HG03469 (cell line): ENCODE measurements around the gene TBCD.

Experiments
- ATAC-seq: cut with Tn5 transposase; IDR thresholded peaks from one replicate; pipeline ENCODE4 v1.9.1; 2021; ENCODE audit warnings: mild to moderate bottlenecking, moderate library complexity, moderate number of reproducible peaks; ENCODE audit not compliant: unreplicated experiment

TBCD gene

GRCh38 chr17:82830249-82830661, 78.4 kb downstream of the TBCD start:
- no peak for ATAC-seq

GRCh38 chr17:82831041-82831817, 79.4 kb downstream of the TBCD start:
- ATAC-seq: no peak

GRCh38 chr17:82831818-82832200, 79.9 kb downstream of the TBCD start:
- ATAC-seq: no peak

GRCh38 chr17:82832411-82832810, 80.5 kb downstream of the TBCD start:
- no peak for ATAC-seq

GRCh38 chr17:82832881-82833475, 81.1 kb downstream of the TBCD start:
- ATAC-seq: no peak

GRCh38 chr17:82835122-82835521, 83.3 kb downstream of the TBCD start:
- no peak for ATAC-seq

GRCh38 chr17:82835766-82836512, 84.1 kb downstream of the TBCD start:
- ATAC-seq: no peak

- ATAC-seq: no peak
Observed at GRCh38 chr17:82836823-82837357, 85.0 kb downstream of the TBCD start.

GRCh38 chr17:82837586-82838320, 85.9 kb downstream of the TBCD start:
- ATAC-seq: no peak

GRCh38 chr17:82838386-82839063, 86.7 kb downstream of the TBCD start:
- no peak for ATAC-seq

- ATAC-seq: no peak
Observed at GRCh38 chr17:82839617-82840292, 87.9 kb downstream of the TBCD start, which contains the start of gene ZNF750. Gene ZNF750 (minus strand): TSS chr17:82840022. CDS start chr17:82832454, 7,568 bp downstream.

- no peak for ATAC-seq
Observed at GRCh38 chr17:82840431-82840831, 88.6 kb downstream of the TBCD start.

- no peak for ATAC-seq
Observed at GRCh38 chr17:82841921-82842596, 90.2 kb downstream of the TBCD start.

- no peak for ATAC-seq
Observed at GRCh38 chr17:82843904-82844680, 92.2 kb downstream of the TBCD start.

GRCh38 chr17:82844796-82845162, 92.9 kb downstream of the TBCD start:
- no peak for ATAC-seq

- ATAC-seq: no peak
Observed at GRCh38 chr17:82845163-82845807, 93.4 kb downstream of the TBCD start.

GRCh38 chr17:82846061-82846691, 94.3 kb downstream of the TBCD start:
- no peak for ATAC-seq
